GM18519 (cell line): ENCODE measurements around the gene HFM1.
"Not testable (repeated sequence)": the region's sequence is repeated elsewhere in the genome, so short reads cannot be mapped to it uniquely, and the experiment has no call there.

Experiments
- ATAC-seq: cut with Tn5 transposase; IDR thresholded peaks from one replicate; pipeline ENCODE4 v1.9.1; 2021; ENCODE audit warnings: mild to moderate bottlenecking, moderate library complexity; ENCODE audit not compliant: unreplicated experiment, low FRiP score

Gene HFM1

DNA sequence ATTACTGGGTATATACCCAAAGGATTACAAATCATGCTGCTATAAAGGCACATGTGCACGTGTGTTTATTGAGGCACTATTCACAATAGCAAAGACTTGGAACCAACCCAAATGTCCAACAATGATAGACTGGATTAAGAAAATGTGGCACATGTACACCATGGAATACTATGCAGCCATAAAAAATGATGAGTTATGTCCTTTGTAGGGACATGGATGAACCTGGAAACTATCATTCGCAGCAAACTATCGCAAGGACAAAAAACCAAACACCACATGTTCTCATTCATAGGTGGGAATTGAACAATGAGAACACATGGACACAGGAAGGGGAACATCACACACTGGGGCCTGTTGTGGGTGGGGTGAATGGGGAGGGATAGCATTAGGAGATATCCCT is 32.4 kb downstream of the HFM1 start:
- ATAC-seq = not testable (repeated sequence)

DNA sequence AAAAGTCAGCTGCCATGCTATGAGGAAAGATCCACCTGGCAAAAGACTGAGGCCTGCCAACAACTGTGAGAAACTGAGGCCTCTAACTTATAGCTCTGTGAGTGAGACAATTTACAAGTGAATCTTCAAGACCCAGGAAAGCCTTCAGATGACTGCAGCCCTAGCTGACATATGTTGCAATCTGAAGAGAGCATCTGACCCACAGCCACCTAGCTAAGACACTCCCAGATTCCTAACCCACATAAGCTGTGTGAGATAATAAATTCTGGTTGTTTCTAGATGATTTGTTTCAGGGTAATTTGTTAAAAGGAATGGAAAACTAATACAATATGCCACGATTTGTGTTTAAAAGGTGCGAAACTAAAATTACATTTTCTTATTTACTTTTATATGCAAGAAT is 55.1 kb downstream of the HFM1 start:
- ATAC-seq = no peak

GRCh38 chr1:91346824-91347223 is 57.8 kb downstream of the HFM1 start:
- no peak for ATAC-seq

DNA sequence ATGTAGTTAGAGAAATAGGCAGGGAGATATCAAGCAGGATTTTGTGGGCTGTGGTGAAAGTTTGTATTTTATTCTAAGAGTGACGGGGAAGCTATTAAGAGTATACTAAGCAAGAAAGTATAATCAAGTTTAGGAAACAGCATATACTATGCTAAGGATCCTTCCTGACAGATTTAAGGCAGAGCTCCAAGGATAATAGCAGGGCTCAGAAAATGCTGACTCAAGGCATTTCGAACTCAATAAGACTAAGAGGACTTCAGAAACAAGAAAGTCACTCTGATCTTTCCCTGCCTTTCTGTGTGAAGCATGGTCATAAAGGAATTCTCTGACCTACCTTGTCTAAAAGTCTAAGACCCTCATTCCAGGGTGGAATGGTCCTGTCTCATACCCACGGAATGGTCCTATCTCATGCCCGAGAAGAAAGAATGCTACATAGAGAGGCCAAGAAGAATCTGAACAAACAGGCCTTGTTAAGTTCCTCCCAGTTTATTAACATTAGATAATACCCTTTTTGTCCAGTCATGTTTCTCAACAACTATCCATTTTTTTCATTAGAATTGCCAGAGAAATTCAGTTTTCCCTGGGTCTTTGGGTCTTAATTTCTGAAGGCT is 59.1 kb downstream of the HFM1 start:
- no peak for ATAC-seq

- no peak for ATAC-seq
Observed at GRCh38 chr1:91338501-91338900, 66.1 kb downstream of the HFM1 start.

DNA sequence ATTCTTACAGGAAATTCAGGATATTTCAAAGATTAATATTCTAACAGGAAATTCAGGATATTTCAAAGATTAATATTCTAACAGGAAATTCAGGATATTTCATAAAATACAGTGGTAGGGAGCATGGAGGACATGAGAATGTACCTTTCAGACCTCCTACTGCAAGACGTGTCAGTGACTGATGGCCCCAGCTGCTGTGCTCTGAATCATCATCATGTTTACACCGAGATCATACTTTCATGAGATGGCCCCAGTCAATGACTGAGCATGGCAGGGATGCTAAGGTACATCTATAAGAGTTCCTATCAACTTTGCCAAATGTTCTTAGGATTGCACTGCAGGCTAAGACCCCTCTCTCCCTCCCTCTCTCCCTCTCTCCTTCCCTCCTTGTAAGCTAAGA is 69.0 kb downstream of the HFM1 start:
- no peak for ATAC-seq

- no peak for ATAC-seq
Observed at GRCh38 chr1:91334856-91335255, 69.8 kb downstream of the HFM1 start.

- ATAC-seq = no peak
Observed at GRCh38 chr1:91325456-91325855, 79.2 kb downstream of the HFM1 start.

GRCh38 chr1:91314643-91315042 is 90.0 kb downstream of the HFM1 start:
- no peak for ATAC-seq

GRCh38 chr1:91311672-91312071 is 93.0 kb downstream of the HFM1 start:
- no peak for ATAC-seq

GRCh38 chr1:91308544-91308943 is 96.1 kb downstream of the HFM1 start:
- no peak for ATAC-seq

DNA sequence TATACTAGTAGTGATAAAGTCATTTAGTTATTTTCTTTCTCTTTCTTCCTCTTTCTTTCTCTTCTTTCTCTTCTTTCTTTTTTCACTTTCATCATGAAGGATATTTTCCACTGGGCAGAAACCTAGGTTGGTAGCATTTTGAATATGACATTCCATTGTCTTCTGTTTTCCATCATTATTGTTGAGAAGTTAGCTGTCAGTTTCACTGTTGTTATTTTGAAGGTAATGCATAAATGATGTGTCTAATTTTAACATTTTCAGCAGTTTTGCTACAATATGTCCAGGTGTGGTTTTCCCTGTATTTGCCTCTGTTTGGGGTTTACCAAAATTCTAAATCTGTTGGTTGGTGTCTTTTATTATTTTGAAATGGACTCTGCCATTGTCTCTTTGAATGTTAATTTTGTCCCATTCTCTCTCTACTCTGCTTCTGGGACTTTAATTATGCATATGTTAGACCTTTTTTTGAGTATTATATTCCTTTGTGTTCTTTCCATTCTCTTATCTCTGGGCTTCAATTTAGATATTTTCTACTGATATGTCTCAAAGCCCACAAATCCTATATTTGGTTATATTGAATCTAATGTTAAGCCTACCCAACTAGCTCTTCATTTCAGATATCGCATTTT is 96.7 kb downstream of the HFM1 start:
- ATAC-seq = no peak

DNA sequence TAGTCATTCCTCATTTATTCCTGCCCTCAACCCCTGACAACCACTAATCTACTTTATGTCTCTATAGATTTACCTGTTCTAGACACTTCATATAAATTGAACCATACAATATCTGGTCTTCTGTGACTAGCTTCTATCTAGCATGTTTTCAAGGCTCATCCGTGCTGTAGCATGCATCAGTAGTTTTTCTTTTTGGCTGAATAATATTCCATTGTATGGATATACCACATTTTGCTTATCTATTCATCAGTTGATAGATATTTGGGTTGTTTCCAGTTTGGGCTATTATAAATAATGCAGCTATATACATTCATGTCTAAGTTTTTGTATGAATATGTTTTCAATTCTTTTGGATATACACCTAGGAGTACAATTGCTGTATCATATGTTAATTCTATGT is 101.5 kb downstream of the HFM1 start:
- ATAC-seq = no peak

- ATAC-seq = not testable (repeated sequence)
Observed at GRCh38 chr1:91288843-91289553, 115.6 kb downstream of the HFM1 start.

DNA sequence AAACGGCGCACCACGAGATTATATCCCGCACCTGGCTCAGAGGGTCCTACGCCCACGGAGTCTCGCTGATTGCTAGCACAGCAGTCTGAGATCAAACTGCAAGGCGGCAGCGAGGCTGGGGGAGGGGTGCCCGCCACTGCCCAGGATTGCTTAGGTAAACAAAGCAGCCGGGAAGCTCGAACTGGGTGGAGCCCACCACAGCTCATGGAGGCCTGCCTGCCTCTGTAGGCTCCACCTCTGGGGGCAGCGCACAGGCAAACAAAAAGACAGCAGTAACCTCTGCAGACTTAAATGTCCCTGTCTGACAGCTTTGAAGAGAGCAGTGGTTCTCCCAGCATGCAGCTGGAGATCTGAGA is 117.7 kb downstream of the HFM1 start:
- not testable (repeated sequence) for ATAC-seq

DNA sequence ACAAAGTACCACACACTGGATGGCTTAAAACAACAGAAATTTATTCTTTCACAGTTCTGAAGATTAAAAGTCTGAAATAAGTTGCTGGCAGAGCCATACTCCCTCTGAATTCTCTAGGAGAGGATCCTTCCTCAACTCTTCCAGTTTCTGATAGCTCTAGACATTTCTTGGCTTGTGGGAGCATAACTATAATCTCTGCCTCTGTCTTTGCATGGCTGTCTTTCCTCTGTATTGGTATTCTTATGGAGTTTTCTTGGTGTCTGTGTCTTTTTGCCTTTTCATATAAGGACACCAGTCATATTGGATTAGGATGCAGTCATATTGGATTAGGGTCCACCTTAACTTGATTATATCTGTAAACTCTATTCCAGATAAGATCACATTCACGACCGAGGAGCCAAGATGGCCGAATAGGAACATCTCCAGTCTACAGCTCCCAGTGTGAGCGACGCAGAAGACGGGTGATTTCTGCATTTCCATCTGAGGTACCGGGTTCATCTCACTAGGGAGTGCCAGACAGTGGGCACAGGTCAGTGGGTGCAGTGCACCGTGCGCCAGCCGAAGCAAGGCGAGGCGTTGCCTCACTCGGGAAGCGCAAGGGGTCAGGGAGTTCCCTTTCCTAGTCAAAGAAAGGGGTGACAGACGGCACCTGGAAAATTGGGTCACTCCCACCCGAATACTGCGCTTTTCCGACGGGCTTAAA is 118.2 kb downstream of the HFM1 start:
- not testable (repeated sequence) for ATAC-seq

DNA sequence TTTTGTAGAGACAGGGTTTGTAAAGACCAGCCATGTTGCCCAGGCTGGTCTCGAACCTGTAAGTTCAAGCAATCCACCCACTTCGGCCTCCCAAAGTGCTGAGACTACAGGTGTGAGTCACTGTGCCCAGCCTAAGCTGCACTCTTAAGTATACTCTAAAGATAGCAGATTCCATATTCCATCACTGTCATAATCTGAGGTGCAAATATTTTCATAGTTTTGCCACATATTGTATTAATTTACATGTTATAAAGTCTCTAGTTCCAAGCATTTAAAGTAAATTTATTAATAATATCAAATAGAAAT is 121.3 kb downstream of the HFM1 start:
- no peak for ATAC-seq

GRCh38 chr1:91282695-91283420 is 121.8 kb downstream of the HFM1 start:
- ATAC-seq = no peak

DNA sequence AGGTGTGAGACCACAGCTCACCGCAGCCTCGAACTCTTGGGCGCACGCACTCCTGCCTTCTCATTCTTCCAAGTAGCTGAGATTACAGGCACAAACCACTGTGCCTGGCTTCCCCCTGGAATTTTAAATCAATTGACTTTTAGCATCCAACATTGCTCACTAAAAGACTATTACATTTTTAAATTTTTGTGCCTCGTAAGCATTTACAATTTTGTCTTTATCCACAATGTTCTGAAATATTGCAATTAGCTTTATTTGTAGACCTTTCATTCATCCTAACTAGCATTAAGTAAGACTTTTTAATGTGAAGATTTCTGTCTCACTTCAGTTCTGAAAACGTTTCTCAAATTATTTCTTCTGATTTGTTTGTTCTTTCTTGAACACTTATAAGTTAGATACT is 122.9 kb downstream of the HFM1 start:
- ATAC-seq = no peak

- ATAC-seq = no peak
Observed at GRCh38 chr1:91278754-91279153, 125.9 kb downstream of the HFM1 start.

- no peak for ATAC-seq
Observed at GRCh38 chr1:91273875-91274274, 130.8 kb downstream of the HFM1 start.
